Measurements from ENCODE around the gene WFIKKN1.

- TF ChIP-seq CTCF (conservative IDR thresholded peaks at IDR 0.05; ENCODE audit: low read depth, low read length) (no peak), EZH2 (IDR thresholded peaks at IDR 0.05; ENCODE audit: low read length, unreplicated experiment) (no peak)
Measured at GRCh38 chr16:591231-591630, 39.6 kb upstream of the WFIKKN1 start.
